ENCODE results near the gene KRT14. TPM values are rescaled to one million over a fixed set of nuclear protein-coding genes. Genes with fewer than 3 reads are reported as not detected.

KRT14 gene
- total and polyA plus RNA-seq, 9 donors: 0.38 to 1.1 (median 0.75) TPM; not detected in 6

DNA sequence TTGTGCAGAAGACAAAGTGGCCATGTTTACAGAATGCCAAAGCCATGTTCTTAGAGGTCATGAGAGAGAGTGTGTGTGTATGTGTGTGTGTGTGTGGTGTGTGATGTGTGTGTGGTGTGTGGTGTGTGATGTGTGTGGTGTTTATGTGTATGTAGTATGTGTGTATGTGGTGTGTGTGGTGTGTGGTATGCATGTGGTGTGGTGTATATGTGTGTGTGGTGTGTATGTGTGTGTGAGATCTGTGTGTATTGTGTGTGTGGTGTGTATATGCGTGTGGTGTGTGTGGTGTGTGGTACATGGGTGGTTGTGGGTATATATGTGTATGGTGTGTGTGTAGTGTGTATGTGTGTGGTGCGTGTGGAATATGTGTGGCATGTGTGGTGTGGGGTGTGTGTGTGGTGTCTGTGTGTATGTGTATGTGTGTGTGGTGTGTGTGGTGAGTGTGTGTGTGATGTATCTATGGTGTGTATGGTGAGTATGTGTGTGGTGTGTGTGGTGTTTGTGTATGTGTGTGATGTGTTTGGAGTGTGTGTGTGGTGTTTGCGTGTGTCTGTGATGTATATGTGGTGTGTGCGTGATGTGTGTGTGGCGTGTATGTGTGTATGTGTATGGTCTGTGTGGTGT, 45.9 kb upstream of the KRT14 start:
- Histone ChIP-seq H3K4me1 (ENCODE audit: insufficient read depth) (peaks cover 7% of the 10 kb centered on the region), H3K27me3 (no peaks in the 10 kb centered on the region), H3K36me3 (no peaks in the 10 kb centered on the region), H3K27ac (no peak overlapping the region), H3K4me3 (no peak overlapping the region), H3K9me3 (no peaks in the 10 kb centered on the region)
- intact Hi-C loops (cut with DNase I): no loop called here
- TF ChIP-seq EP300 (IDR thresholded peaks at IDR 0.05) (no peak), POLR2A (IDR thresholded peaks at IDR 0.05) (no peak)
- TF ChIP-seq, protein P1, sequence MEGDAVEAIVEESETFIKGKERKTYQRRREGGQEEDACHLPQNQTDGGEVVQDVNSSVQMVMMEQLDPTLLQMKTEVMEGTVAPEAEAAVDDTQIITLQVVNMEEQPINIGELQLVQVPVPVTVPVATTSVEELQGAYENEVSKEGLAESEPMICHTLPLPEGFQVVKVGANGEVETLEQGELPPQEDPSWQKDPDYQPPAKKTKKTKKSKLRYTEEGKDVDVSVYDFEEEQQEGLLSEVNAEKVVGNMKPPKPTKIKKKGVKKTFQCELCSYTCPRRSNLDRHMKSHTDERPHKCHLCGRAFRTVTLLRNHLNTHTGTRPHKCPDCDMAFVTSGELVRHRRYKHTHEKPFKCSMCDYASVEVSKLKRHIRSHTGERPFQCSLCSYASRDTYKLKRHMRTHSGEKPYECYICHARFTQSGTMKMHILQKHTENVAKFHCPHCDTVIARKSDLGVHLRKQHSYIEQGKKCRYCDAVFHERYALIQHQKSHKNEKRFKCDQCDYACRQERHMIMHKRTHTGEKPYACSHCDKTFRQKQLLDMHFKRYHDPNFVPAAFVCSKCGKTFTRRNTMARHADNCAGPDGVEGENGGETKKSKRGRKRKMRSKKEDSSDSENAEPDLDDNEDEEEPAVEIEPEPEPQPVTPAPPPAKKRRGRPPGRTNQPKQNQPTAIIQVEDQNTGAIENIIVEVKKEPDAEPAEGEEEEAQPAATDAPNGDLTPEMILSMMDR (IDR thresholded peaks at IDR 0.05): no peak
- 69 to 75% (median 74%) methylated on average over 5 of the region's 5 CpGs for WGBS, 3 donors
- DNase-seq: no peak

DNA sequence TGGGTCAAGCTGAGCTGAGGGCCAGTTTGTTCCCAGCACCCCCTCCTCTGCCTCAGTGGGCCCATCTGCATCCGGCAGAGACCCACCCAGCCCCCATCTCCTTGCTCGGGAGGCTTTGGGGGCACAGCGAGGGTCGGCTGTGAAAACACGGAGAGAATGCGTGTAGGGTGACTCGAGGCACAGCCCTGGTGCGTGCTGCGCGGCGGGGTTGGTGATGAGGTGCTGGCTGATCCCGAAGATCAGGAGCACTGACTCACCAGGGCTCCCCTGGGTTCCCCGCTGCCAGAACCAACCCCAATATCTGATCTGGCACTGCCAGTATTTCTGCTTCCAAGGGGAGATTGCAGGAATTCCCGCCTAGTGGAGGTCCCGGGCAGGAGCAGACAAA, 45.2 kb upstream of the KRT14 start:
- no peak for TF ChIP-seq POLR2A (IDR thresholded peaks at IDR 0.05)
- TF ChIP-seq, protein P1 (IDR thresholded peaks at IDR 0.05): no peak
- TF ChIP-seq EP300 (IDR thresholded peaks at IDR 0.05): no peak
- H3K27me3 ChIP-seq: no peaks in the 10 kb centered on the region

DNA sequence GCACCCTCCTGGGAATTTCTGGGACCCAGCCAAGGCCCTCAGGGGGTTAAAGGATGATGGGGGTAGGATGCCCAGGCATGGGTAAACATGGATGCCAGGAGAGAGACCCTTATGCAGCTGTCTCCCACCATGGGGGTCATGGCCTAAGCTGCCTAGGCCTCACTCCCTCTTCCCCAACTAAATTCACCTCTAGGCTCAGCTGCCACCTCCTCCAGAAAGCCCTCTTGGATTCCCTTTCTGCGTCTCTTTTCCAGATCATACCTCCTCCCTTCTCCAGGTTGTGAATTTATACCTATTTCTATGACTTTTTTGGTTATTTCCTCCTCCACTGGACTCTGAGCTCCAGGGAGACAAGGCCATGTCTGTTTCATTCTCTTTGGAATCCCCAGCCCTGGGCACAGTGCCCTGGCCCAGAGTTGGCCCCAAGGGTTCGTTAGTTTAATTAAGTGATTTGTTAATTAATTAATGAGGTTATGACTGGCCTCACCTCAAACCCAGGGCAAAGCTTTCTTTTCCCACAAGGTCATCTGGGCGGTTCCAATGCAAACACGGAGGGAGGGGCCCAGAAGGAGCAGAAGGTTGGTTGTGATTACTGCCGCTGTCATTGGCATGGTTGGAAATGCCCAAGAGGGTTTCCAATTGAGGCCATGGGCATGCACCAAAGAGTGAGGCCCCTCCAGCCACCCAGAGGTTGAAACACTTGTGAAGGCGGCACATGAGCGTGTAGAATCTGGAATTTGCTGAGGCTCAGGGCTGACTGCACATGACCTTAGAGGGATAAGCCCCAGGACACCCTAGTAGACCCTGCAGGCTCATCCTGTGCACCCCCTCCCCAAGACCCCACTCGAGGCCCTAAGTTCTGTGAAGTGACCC, 44.6 kb upstream of the KRT14 start:
- intact Hi-C loops (cut with DNase I): no loop called here
- Histone ChIP-seq H3K4me1 (ENCODE audit: insufficient read depth) (peaks cover 7% of the 10 kb centered on the region), H3K36me3 (no peaks in the 10 kb centered on the region), H3K27me3 (no peaks in the 10 kb centered on the region), H3K27ac (no peak overlapping the region), H3K9me3 (no peaks in the 10 kb centered on the region), H3K4me3 (no peak overlapping the region)
- TF ChIP-seq EP300 (IDR thresholded peaks at IDR 0.05) (no peak), POLR2A (IDR thresholded peaks at IDR 0.05) (no peak)
- TF ChIP-seq, protein P1 (IDR thresholded peaks at IDR 0.05): no peak
- no peak for DNase-seq
- WGBS, 3 donors: 82 to 84% (median 83%) methylated on average over 8 of the region's 8 CpGs

More for the DNA sequence above, 45.2 kb upstream of the KRT14 start:
- no peak for DNase-seq
- Histone ChIP-seq H3K4me1 (ENCODE audit: insufficient read depth) (peaks cover 7% of the 10 kb centered on the region), H3K27ac (no peak overlapping the region), H3K9me3 (no peaks in the 10 kb centered on the region), H3K36me3 (no peaks in the 10 kb centered on the region), H3K4me3 (no peak overlapping the region)
- intact Hi-C loops (cut with DNase I): no loop called here
- WGBS, 3 donors: 83 to 89% (median 85%) methylated on average over 15 of the region's 15 CpGs

DNA sequence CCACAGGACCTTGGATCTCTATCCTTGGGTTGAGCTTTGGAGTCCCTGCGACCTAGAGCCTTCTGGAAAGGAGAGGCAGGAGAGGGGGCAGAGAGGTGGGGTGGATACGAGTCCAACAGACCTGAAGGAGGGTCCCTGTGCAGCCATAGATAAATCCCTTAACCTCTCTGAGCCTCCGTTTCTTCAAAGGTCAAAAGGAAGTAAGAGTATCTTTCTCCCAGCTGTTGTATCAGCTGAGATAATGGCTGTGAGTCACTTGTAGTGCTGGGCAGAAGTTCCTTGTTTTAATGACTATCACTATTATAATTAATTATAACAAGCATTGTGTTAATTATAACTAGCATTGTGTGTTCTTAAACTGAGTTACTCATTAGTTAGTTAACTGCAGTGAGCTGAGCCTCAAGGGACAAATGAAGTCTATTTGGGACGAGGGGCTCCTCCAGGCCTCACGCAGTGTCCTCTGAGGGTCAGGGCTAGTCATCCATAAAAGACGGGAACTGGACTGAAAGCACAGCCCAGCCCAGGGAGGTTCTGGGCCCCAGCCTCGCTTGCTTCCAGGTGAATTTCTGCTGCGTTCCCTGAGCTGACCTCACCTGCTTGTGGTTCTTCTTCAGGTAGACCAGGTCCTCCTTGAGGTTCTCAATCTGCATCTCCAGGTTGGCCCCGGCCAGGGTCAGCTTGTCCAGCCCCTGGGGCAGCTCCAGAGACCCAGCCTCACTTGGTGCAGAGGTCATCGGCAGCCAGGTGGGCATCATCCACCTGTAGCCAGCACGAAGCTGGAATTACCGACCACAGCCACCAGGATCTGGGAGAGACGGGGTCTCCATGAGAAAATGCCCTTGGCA, 43.4 kb upstream of the KRT14 start:
- H3K36me3 ChIP-seq: no peaks in the 10 kb centered on the region
- H3K27me3 ChIP-seq: no peaks in the 10 kb centered on the region
- DNase-seq: no peak
- intact Hi-C loops (cut with DNase I): no loop called here
- no peak overlapping the region for H3K4me3 ChIP-seq
- WGBS, 3 donors: 77 to 78% (median 77%) methylated on average over 13 of the region's 13 CpGs
- no peaks in the 10 kb centered on the region for H3K9me3 ChIP-seq
- H3K27ac ChIP-seq: no peak overlapping the region
- H3K4me1 ChIP-seq (ENCODE audit: insufficient read depth): peaks cover under 1% of the 10 kb centered on the region
- TF ChIP-seq EP300 (IDR thresholded peaks at IDR 0.05) (no peak), POLR2A (IDR thresholded peaks at IDR 0.05) (no peak)
- TF ChIP-seq, protein P1 (IDR thresholded peaks at IDR 0.05): no peak

Measured in ovary (tissue), 9 donors.